ENCODE measurements around the gene MED16. TPM values are rescaled to one million over a fixed set of nuclear protein-coding genes. Genes with fewer than 3 reads are reported as not detected.

MED16 gene
- total RNA-seq, 1 experiment from 2014 or later: 25.9 TPM

DNA sequence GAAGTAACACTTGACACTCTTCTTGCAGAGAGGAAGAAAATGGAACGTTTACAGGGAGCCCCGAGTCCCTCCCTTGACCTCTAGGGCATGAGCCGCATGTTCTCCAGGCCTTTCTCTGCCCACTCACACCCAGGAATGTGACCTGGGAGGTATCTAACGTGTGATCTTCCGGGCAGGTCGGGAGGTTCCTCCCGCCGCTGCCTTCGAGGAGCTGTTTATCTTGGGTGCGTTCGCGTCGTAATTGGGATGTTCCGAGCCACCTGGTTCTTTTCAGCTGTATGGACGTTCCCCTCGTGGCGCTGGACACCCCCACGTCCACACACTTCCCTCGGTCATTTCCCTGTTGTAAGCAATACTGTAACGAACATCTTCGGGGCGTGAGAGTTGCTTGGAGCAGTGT, 46.5 kb upstream of the MED16 start:
- ChIA-PET CTCF (no interaction called here), POLR2A (ENCODE audit: unreplicated experiment) (no interaction called here)
- peaks cover 4% of the 10 kb centered on the region; the same call in 1 of the 2 replicates for H3K79me2 ChIP-seq (ENCODE audit: low read length)
- no peaks in the 10 kb centered on the region for H3F3A ChIP-seq (ENCODE audit: low read length, unreplicated experiment)
- H3K9me3 ChIP-seq (ENCODE audit: low read length): no peaks in the 10 kb centered on the region
- H2AFZ ChIP-seq (ENCODE audit: low read length): no peak overlapping the region
- H3K36me3 ChIP-seq (ENCODE audit: low read depth, low read length): no peaks in the 10 kb centered on the region
- BruUV-seq (replicated peaks): no TSS peak
- intact Hi-C loops (cut with micrococcal nuclease): no loop called here
- DNase-seq (no peak), ATAC-seq (no peak)
- TF ChIP-seq EZH2phosphoT487 (IDR thresholded peaks at IDR 0.05; ENCODE audit: borderline replicate concordance, low read length) (no peak), EZH2 (IDR thresholded peaks at IDR 0.05; ENCODE audit: low read length, unreplicated experiment) (no peak)
- TF ChIP-seq, protein P1, sequence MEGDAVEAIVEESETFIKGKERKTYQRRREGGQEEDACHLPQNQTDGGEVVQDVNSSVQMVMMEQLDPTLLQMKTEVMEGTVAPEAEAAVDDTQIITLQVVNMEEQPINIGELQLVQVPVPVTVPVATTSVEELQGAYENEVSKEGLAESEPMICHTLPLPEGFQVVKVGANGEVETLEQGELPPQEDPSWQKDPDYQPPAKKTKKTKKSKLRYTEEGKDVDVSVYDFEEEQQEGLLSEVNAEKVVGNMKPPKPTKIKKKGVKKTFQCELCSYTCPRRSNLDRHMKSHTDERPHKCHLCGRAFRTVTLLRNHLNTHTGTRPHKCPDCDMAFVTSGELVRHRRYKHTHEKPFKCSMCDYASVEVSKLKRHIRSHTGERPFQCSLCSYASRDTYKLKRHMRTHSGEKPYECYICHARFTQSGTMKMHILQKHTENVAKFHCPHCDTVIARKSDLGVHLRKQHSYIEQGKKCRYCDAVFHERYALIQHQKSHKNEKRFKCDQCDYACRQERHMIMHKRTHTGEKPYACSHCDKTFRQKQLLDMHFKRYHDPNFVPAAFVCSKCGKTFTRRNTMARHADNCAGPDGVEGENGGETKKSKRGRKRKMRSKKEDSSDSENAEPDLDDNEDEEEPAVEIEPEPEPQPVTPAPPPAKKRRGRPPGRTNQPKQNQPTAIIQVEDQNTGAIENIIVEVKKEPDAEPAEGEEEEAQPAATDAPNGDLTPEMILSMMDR (conservative IDR thresholded peaks at IDR 0.05; ENCODE audit: low read depth, low read length): no peak
- H3K9me2 ChIP-seq (replicated peaks; ENCODE audit: low read length): no peaks in the 10 kb centered on the region
- H3K27me3 ChIP-seq (ENCODE audit: low read length): no peaks in the 10 kb centered on the region
- no peaks in the 10 kb centered on the region for H4K20me1 ChIP-seq (ENCODE audit: low read length)
- H3K4me3 ChIP-seq (ENCODE audit: low read length): no peak overlapping the region
- no peak overlapping the region for H3K27ac ChIP-seq (ENCODE audit: low read length)
- H3K9ac ChIP-seq (ENCODE audit: low read length): no peak overlapping the region
- peaks cover 25% of the 10 kb centered on the region; the same call in 1 of the 2 replicates for H3K4me1 ChIP-seq (ENCODE audit: insufficient read depth, low read length)
- H3K4me2 ChIP-seq (ENCODE audit: low read length): no peak overlapping the region

DNA sequence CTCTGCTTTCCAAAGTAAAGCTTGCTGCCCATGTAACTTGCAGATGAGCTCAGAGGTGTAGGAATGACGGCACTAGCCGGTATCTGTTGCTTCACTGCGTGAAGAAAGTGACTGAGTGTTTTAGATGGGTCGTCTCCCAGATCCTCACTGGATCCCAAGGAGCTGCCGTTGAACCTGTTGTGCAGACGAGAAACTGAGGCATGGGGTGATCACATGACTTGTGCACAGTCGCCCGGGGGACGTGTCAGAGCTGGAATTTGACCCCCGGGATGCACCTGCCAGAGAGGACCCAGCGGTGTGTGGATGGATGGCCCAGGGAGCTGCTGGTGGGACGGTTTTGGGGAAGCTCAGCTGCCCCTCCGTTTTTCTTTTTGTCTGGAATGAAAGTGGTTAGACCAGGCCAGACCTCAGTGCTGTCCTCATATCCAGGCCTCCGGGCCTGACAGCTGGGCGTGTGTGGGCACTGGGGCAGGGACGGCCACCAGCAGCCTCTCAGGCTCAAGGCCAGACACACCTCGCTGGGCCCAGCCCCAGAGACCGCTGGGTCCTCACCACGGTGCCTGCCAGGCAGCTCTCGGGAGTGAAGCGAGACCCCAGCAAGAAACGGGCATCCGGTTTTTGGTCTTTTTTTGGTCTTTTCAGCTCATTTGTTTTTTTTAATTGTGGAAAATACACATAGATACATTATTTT, 45.4 kb upstream of the MED16 start:
- Histone ChIP-seq H3K4me1 (ENCODE audit: insufficient read depth, low read length) (peaks cover 29% of the 10 kb centered on the region; the same call in 1 of the 2 replicates), H3K27ac (ENCODE audit: low read length) (no peak overlapping the region), H2AFZ (ENCODE audit: low read length) (no peak overlapping the region), H3K27me3 (ENCODE audit: low read length) (no peaks in the 10 kb centered on the region), H3K4me2 (ENCODE audit: low read length) (no peak overlapping the region), H3K9me3 (ENCODE audit: low read length) (no peaks in the 10 kb centered on the region), H3F3A (ENCODE audit: low read length, unreplicated experiment) (no peaks in the 10 kb centered on the region), H3K36me3 (ENCODE audit: low read depth, low read length) (no peaks in the 10 kb centered on the region), H3K9ac (ENCODE audit: low read length) (no peak overlapping the region), H3K79me2 (ENCODE audit: low read length) (peaks cover 4% of the 10 kb centered on the region; the same call in 1 of the 2 replicates), H3K4me3 (ENCODE audit: low read length) (no peak overlapping the region), H4K20me1 (ENCODE audit: low read length) (no peaks in the 10 kb centered on the region), H3K9me2 (replicated peaks; ENCODE audit: low read length) (no peaks in the 10 kb centered on the region)
- ChIA-PET POLR2A (ENCODE audit: unreplicated experiment) (no interaction called here), CTCF (no interaction called here)
- intact Hi-C loops (cut with micrococcal nuclease): no loop called here
- ATAC-seq (no peak), DNase-seq (no peak)
- no TSS peak for BruUV-seq (replicated peaks)
- TF ChIP-seq EZH2phosphoT487 (IDR thresholded peaks at IDR 0.05; ENCODE audit: borderline replicate concordance, low read length) (no peak), EZH2 (IDR thresholded peaks at IDR 0.05; ENCODE audit: low read length, unreplicated experiment) (no peak)
- TF ChIP-seq, protein P1 (conservative IDR thresholded peaks at IDR 0.05; ENCODE audit: low read depth, low read length): no peak

DNA sequence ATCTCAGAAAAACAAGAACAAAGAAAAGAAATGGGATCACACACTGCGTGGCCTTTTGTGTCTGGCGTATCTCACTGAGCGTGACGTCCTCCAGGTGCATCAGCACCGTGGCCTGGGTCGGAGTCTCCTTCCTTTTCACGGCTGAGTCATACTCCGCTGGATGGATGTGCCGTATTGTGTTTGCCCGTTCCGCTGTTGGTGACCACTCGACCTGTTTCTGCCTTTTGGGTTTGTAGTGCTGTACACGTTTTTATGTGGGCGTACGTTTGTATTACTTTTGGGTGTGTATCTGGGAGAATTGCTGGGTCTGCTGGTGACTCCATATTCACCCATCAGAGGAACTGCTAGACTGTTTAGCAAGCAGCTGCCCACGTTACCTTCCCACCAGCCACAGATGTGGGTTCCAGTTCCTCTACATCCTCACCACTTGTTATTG, 44.3 kb upstream of the MED16 start:
- Histone ChIP-seq H3K9me3 (ENCODE audit: low read length) (no peaks in the 10 kb centered on the region), H3K9ac (ENCODE audit: low read length) (no peak overlapping the region), H3K36me3 (ENCODE audit: low read depth, low read length) (no peaks in the 10 kb centered on the region), H3K4me2 (ENCODE audit: low read length) (no peak overlapping the region), H4K20me1 (ENCODE audit: low read length) (no peaks in the 10 kb centered on the region), H2AFZ (ENCODE audit: low read length) (no peak overlapping the region), H3K4me1 (ENCODE audit: insufficient read depth, low read length) (peaks cover 29% of the 10 kb centered on the region; the same call in 1 of the 2 replicates), H3K27ac (ENCODE audit: low read length) (no peak overlapping the region), H3K9me2 (replicated peaks; ENCODE audit: low read length) (no peaks in the 10 kb centered on the region), H3K4me3 (ENCODE audit: low read length) (no peak overlapping the region), H3F3A (ENCODE audit: low read length, unreplicated experiment) (no peaks in the 10 kb centered on the region), H3K79me2 (ENCODE audit: low read length) (no peaks in the 10 kb centered on the region), H3K27me3 (ENCODE audit: low read length) (no peaks in the 10 kb centered on the region)
- no TSS peak for BruUV-seq (replicated peaks)
- CTCF ChIA-PET: no interaction called here
- ATAC-seq: no peak
- TF ChIP-seq EZH2phosphoT487 (IDR thresholded peaks at IDR 0.05; ENCODE audit: borderline replicate concordance, low read length) (no peak), EZH2 (IDR thresholded peaks at IDR 0.05; ENCODE audit: low read length, unreplicated experiment) (no peak)
- TF ChIP-seq, protein P1 (conservative IDR thresholded peaks at IDR 0.05; ENCODE audit: low read depth, low read length): no peak
- intact Hi-C loops (cut with micrococcal nuclease): no loop called here
- POLR2A ChIA-PET (ENCODE audit: unreplicated experiment): no interaction called here
- DNase-seq: no peak
